ENCODE results near the gene NFAT5.

NFAT5 gene

DNA sequence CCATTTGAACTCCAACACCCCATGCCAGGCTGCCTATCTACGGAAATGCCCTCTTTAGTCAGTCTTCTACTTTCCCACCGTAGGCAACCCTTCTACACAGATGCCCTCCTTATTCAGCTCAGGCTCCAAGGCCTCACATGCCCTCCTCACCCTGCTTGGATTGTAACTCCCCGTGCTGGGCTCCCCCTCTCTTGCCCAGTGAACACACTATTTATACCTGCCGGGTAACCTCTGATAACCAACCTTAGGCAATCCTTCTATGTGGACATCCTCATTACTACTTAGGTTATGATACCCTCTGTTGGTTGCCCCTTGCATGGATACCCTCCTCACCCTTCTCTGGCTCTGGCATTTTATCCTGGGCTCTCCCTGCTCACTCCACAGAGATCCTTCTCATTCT lies 50.3 kb downstream of the NFAT5 start:
- in situ Hi-C loops (cut with MboI; ENCODE audit: low pct_unique_long_range_greater_than_20kb, low sequenced_read_pairs, unreplicated experiment): no loop called here
- no peak for TF ChIP-seq CTCF (IDR thresholded peaks at IDR 0.05; ENCODE audit: extremely low read depth, insufficient read depth, missing control alignments)
- no peak for DNase-seq (ENCODE audit: low spot score)

- in situ Hi-C loops (cut with MboI; ENCODE audit: low pct_unique_long_range_greater_than_20kb, low sequenced_read_pairs, unreplicated experiment): no loop called here
- DNase-seq (ENCODE audit: low spot score): no peak
- no peak for TF ChIP-seq CTCF (IDR thresholded peaks at IDR 0.05; ENCODE audit: extremely low read depth, insufficient read depth, missing control alignments)
These were observed 52.5 kb downstream of the NFAT5 start for GRCh38 chr16:69618307-69618706.

GRCh38 chr16:69618721-69619120 lies 53.0 kb downstream of the NFAT5 start:
- TF ChIP-seq CTCF (IDR thresholded peaks at IDR 0.05; ENCODE audit: extremely low read depth, insufficient read depth, missing control alignments): no peak
- in situ Hi-C loops (cut with MboI; ENCODE audit: low pct_unique_long_range_greater_than_20kb, low sequenced_read_pairs, unreplicated experiment): no loop called here
- DNase-seq (ENCODE audit: low spot score): no peak

DNA sequence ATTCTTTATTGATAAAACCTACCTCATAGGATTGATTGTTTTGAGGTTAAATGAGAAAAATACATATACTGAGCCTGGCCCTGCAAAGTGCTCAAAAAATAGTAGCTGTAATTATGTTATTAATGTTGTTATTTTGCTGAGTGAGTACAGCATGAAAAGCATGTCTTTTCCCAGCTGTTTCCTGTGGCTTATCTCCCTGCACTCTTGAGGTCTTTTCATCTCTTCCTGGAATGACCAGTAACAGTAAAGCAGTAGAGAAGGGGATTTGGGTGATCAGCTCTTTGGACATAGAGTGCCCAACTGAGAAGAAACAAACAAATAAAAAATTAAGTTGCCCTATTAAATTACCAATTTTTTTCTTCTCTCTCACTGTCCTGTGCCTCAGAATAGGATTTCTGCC lies 53.7 kb downstream of the NFAT5 start:
- no peak for TF ChIP-seq CTCF (IDR thresholded peaks at IDR 0.05; ENCODE audit: extremely low read depth, insufficient read depth, missing control alignments)
- no peak for DNase-seq (ENCODE audit: low spot score)
- in situ Hi-C loops (cut with MboI; ENCODE audit: low pct_unique_long_range_greater_than_20kb, low sequenced_read_pairs, unreplicated experiment): no loop called here

DNA sequence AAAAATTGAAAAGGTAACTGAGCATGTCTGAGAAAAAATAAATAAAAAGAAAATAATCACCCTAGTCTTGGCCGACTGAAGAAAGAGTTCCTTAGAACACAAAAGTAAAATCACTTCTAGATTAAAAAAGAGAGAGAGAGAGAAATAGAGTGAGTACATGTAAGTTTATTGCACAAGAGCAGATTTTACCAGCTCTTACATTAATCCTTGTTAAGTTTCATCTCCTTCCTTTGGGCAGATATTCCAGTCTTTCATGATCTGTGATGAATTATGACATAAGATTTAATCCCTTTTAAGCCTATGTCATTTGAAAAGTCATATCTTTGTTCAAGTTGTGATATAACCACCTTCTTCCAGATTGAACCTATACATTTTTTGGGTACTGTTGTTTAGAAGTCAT lies 54.8 kb downstream of the NFAT5 start:
- no peak for TF ChIP-seq CTCF (IDR thresholded peaks at IDR 0.05; ENCODE audit: extremely low read depth, insufficient read depth, missing control alignments)
- no peak for DNase-seq (ENCODE audit: low spot score)
- in situ Hi-C loops (cut with MboI; ENCODE audit: low pct_unique_long_range_greater_than_20kb, low sequenced_read_pairs, unreplicated experiment): no loop called here

- no peak for TF ChIP-seq CTCF (IDR thresholded peaks at IDR 0.05; ENCODE audit: extremely low read depth, insufficient read depth, missing control alignments)
- in situ Hi-C loops (cut with MboI; ENCODE audit: low pct_unique_long_range_greater_than_20kb, low sequenced_read_pairs, unreplicated experiment): no loop called here
- DNase-seq (ENCODE audit: low spot score): no peak
These were observed 55.5 kb downstream of the NFAT5 start for GRCh38 chr16:69621225-69621624.

- in situ Hi-C loops (cut with MboI; ENCODE audit: low pct_unique_long_range_greater_than_20kb, low sequenced_read_pairs, unreplicated experiment): no loop called here
- TF ChIP-seq CTCF (IDR thresholded peaks at IDR 0.05; ENCODE audit: extremely low read depth, insufficient read depth, missing control alignments): no peak
- DNase-seq (ENCODE audit: low spot score): no peak
These were observed 60.5 kb downstream of the NFAT5 start for GRCh38 chr16:69626256-69626655.

All from GM13977 (cell line).